Fibroblast of pulmonary artery (primary cell): Measurements from ENCODE around the gene DLK1.

Experiments
- DNase-seq: peaks from one replicate; pipeline ENCODE4 v3.0.0-alpha.2; 2010; ENCODE audit warnings: low read depth
- H3K4me3 ChIP-seq: replicated peaks from 2 replicates; pipeline ENCODE4 v1.5.1; 2011; ENCODE audit warnings: low read depth, mild to moderate bottlenecking, control low read depth, low read length, moderate library complexity
- CTCF ChIP-seq: IDR thresholded peaks from 2 replicates; pipeline ENCODE4 v1.5.1; 2011; ENCODE audit warnings: mild to moderate bottlenecking, control low read depth, low read length, inconsistent platforms; ENCODE audit errors: missing control alignments

Gene DLK1

GRCh38 chr14:100754020-100754419, 27.3 kb downstream of the DLK1 start:
- no peak for DNase-seq
- TF ChIP-seq CTCF = no peak
- H3K4me3 ChIP-seq = no peak overlapping the region

- DNase-seq = peak; percentile 16
- no peak overlapping the region for H3K4me3 ChIP-seq
- no peak for TF ChIP-seq CTCF
These were observed 29.0 kb downstream of the DLK1 start for GRCh38 chr14:100755649-100756048.

- no peak for TF ChIP-seq CTCF
- H3K4me3 ChIP-seq = no peak overlapping the region
- DNase-seq = peak; percentile 49
These were observed 34.8 kb downstream of the DLK1 start for GRCh38 chr14:100761481-100761880.

GRCh38 chr14:100762089-100762515, 35.4 kb downstream of the DLK1 start:
- peak; percentile 15 for DNase-seq
- no peak overlapping the region for H3K4me3 ChIP-seq
- TF ChIP-seq CTCF = no peak

- no peak overlapping the region for H3K4me3 ChIP-seq
- TF ChIP-seq CTCF = no peak
- DNase-seq = no peak
These were observed 36.2 kb downstream of the DLK1 start for GRCh38 chr14:100762901-100763300.

- DNase-seq = no peak
- H3K4me3 ChIP-seq = no peak overlapping the region
- no peak for TF ChIP-seq CTCF
These were observed 37.9 kb downstream of the DLK1 start for GRCh38 chr14:100764471-100765115.

GRCh38 chr14:100765296-100765695, 38.6 kb downstream of the DLK1 start:
- no peak for DNase-seq
- no peak for TF ChIP-seq CTCF
- H3K4me3 ChIP-seq = no peak overlapping the region
